ENCODE measurements around the gene BTG4.

DNA sequence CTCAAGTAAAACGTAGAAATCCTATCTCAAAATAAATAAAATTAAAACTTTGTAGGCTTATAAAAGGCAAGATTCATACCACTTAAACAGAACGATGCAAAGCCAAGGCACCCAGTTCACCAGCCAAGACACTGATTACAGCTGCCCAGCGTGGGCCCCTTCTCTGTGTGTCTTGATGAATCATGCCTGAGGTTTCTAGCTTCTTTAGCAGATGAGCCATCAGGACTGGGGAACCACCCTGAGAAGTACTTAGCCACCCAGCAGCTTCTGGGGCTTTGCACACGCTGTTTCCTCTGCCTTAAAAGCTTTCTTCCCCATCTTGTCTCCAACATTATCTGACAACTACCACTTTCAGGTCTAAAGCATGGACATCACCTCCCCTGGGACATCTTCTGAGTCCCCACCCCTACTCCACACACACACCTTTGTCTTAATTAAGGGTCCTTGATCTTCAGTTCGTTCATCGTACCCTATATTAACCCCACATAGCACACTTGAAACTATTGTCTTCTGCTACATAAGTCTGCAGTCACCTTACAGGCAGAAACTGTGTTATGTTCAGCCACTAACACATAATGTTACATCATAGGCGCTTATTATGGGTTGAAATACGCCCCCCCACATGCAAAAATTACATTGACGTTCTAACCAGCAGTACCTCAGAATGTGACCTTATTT, 19.6 kb upstream of the BTG4 start:
- TF ChIP-seq, protein P1, sequence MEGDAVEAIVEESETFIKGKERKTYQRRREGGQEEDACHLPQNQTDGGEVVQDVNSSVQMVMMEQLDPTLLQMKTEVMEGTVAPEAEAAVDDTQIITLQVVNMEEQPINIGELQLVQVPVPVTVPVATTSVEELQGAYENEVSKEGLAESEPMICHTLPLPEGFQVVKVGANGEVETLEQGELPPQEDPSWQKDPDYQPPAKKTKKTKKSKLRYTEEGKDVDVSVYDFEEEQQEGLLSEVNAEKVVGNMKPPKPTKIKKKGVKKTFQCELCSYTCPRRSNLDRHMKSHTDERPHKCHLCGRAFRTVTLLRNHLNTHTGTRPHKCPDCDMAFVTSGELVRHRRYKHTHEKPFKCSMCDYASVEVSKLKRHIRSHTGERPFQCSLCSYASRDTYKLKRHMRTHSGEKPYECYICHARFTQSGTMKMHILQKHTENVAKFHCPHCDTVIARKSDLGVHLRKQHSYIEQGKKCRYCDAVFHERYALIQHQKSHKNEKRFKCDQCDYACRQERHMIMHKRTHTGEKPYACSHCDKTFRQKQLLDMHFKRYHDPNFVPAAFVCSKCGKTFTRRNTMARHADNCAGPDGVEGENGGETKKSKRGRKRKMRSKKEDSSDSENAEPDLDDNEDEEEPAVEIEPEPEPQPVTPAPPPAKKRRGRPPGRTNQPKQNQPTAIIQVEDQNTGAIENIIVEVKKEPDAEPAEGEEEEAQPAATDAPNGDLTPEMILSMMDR (IDR thresholded peaks at IDR 0.05; ENCODE audit: borderline replicate concordance, extremely low read depth, low read length, poor library complexity, severe bottlenecking): no peak
- no peak for TF ChIP-seq EZH2 (IDR thresholded peaks at IDR 0.05; ENCODE audit: borderline replicate concordance, low read depth, low read length, severe bottlenecking)

All from DND-41 (cell line).